Panc1 (cell line): ENCODE results near the gene VSIR. TPM values are rescaled to one million over a fixed set of nuclear protein-coding genes. Genes with fewer than 3 reads are reported as not detected.

Experiments
- ATAC-seq: fragments of 200-7000 bp; cut with Tn5 transposase; 2 replicates; pipeline ENCODE4 v1.9.1; 2020; ENCODE audit warnings: mild to moderate bottlenecking, moderate library complexity
- BruUV-seq: library from RNA; stranded (reverse); fragments of 400-500 nt; replicated peaks from 2 replicates; lab custom pipeline; 2021; lab: Mats Ljungman, UMichigan
- CTCF ChIA-PET: fragments of 300-600 bp; sonication (Branson Sonifier 250); formaldehyde crosslinking; loops from one replicate; lab custom pipeline; 2022; ENCODE audit warnings: antibody characterized with exemption; lab: Charles Lee
- POLR2A ChIA-PET: fragments of 300-600 bp; sonication (Branson Sonifier 250); formaldehyde crosslinking; loops from one replicate; lab custom pipeline; 2022; ENCODE audit warnings: antibody characterized with exemption; lab: Charles Lee
- DNase-seq: peaks from one replicate; pipeline ENCODE4 v3.0.0-alpha.2; 2010; ENCODE audit warnings: low read depth, low spot score
- H3K27ac ChIP-seq: 2 replicates; pipeline ENCODE4 v1.5.1; 2011; ENCODE audit warnings: mild to moderate bottlenecking, low read length, inconsistent platforms
- H3K27me3 ChIP-seq: fragments of 200-500 bp; sonication (Bioruptor generic); 2 replicates; pipeline ENCODE4 v1.6.0; 2014; ENCODE audit warnings: low read length, inconsistent platforms; ENCODE audit not compliant: control insufficient read depth, insufficient read depth
- H3K36me3 ChIP-seq: fragments of 200-500 bp; sonication (Bioruptor generic); 2 replicates; pipeline ENCODE4 v1.5.1; 2014; ENCODE audit warnings: inconsistent platforms, mild to moderate bottlenecking, low read length, moderate library complexity; ENCODE audit not compliant: control insufficient read depth, insufficient read depth
- H3K4me1 ChIP-seq: 2 replicates; pipeline ENCODE4 v1.5.1; 2011; ENCODE audit warnings: inconsistent platforms, mild to moderate bottlenecking, low read length, moderate library complexity; ENCODE audit not compliant: control insufficient read depth, insufficient read depth
- H3K4me3 ChIP-seq, 2 experiments: 2 replicates each; pipeline ENCODE4 v1.5.1; 2011 to 2012; ENCODE audit warnings: low read depth in 2 of 2, low read length in 2 of 2, mild to moderate bottlenecking in 2 of 2, inconsistent platforms in 1 of 2, moderate library complexity in 1 of 2
- H3K9me3 ChIP-seq: fragments of 200-500 bp; sonication (Bioruptor generic); 2 replicates; pipeline ENCODE4 v1.5.1; 2014; ENCODE audit warnings: low read depth, mild to moderate bottlenecking, inconsistent platforms, low read length, moderate library complexity; ENCODE audit not compliant: control insufficient read depth, insufficient read depth
- POLR2AphosphoS5 ChIP-seq: IDR thresholded peaks from 2 replicates; pipeline ENCODE4 v1.6.1; 2012; ENCODE audit warnings: mild to moderate bottlenecking, low read depth, low read length, moderate library complexity
- SIN3A ChIP-seq: IDR thresholded peaks from 2 replicates; pipeline ENCODE4 v1.6.1; 2012; ENCODE audit warnings: low read depth, mild to moderate bottlenecking, low read length, moderate library complexity, borderline replicate concordance; ENCODE audit not compliant: insufficient read depth
- TCF7L2 ChIP-seq: IDR thresholded peaks from 2 replicates; pipeline ENCODE4 v1.6.1; 2011; ENCODE audit warnings: mild to moderate bottlenecking, low read depth, low read length, inconsistent platforms
- in situ Hi-C: cut with HindIII; loops from 2 replicates; pipeline ENCODE4 v1.10.0; 2016; ENCODE audit warnings: low sequenced_read_pairs, low pct_unique_long_range_greater_than_20kb
- intact Hi-C: fragments of 100-400 bp; cut with micrococcal nuclease; formaldehyde crosslinking; loops from one replicate; pipeline ENCODE4 v1.10.0; 2022; ENCODE audit not compliant: unreplicated experiment
- total RNA-seq: library from RNA; stranded (reverse); gene quantifications from one replicate; pipeline ENCODE4 v1.2.1, GENCODE V29; 2021; ENCODE audit not compliant: unreplicated experiment
- TF ChIP-seq, protein P1 (sequence below): fragments of 450-650 bp; IDR thresholded peaks from 2 replicates; pipeline ENCODE4 v1.5.1; 2017; ENCODE audit warnings: mild to moderate bottlenecking
- TF ChIP-seq, protein P2 (sequence below), 2 experiments: IDR thresholded peaks; 2 replicates each; pipeline ENCODE4 v1.6.1; 2011 to 2012; ENCODE audit warnings: low read depth in 2 of 2, control low read depth in 1 of 2, low read length in 1 of 2, mild to moderate bottlenecking in 1 of 2, moderate library complexity in 1 of 2; ENCODE audit not compliant: insufficient read depth in 1 of 2

The VSIR gene
- total RNA-seq, 1 experiment from 2014 or later: 34.9 TPM

DNA sequence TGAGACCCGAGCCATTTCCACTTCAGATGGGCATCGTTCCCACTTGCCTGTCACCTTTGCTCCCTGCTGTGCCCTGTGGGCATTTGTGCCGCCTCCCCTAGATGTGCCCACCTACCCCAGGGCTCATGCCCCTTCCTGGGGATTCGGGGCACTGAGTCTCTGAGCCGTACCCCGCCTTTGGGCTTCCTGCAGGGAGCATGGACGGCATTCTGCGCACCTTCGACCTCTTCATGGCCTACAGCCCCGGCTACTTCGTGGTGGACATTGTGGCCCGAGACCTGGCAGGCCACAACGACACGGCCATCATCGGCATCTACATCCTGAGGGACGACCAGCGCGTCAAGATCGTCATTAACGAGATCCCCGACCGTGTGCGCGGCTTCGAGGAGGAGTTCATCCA is 36.3 kb upstream of the VSIR start:
- Histone ChIP-seq H3K36me3 (no peaks in the 10 kb centered on the region), H3K4me1 (peaks cover 26% of the 10 kb centered on the region), H3K9me3 (no peaks in the 10 kb centered on the region), H3K27me3 (no peaks in the 10 kb centered on the region), H3K4me3 (no peak overlapping the region), H3K27ac (no peak overlapping the region)
- no peak for DNase-seq
- TF ChIP-seq POLR2AphosphoS5 (no peak), SIN3A (no peak), TCF7L2 (no peak)
- TF ChIP-seq, protein P1, sequence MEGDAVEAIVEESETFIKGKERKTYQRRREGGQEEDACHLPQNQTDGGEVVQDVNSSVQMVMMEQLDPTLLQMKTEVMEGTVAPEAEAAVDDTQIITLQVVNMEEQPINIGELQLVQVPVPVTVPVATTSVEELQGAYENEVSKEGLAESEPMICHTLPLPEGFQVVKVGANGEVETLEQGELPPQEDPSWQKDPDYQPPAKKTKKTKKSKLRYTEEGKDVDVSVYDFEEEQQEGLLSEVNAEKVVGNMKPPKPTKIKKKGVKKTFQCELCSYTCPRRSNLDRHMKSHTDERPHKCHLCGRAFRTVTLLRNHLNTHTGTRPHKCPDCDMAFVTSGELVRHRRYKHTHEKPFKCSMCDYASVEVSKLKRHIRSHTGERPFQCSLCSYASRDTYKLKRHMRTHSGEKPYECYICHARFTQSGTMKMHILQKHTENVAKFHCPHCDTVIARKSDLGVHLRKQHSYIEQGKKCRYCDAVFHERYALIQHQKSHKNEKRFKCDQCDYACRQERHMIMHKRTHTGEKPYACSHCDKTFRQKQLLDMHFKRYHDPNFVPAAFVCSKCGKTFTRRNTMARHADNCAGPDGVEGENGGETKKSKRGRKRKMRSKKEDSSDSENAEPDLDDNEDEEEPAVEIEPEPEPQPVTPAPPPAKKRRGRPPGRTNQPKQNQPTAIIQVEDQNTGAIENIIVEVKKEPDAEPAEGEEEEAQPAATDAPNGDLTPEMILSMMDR: no peak
- TF ChIP-seq, protein P2, sequence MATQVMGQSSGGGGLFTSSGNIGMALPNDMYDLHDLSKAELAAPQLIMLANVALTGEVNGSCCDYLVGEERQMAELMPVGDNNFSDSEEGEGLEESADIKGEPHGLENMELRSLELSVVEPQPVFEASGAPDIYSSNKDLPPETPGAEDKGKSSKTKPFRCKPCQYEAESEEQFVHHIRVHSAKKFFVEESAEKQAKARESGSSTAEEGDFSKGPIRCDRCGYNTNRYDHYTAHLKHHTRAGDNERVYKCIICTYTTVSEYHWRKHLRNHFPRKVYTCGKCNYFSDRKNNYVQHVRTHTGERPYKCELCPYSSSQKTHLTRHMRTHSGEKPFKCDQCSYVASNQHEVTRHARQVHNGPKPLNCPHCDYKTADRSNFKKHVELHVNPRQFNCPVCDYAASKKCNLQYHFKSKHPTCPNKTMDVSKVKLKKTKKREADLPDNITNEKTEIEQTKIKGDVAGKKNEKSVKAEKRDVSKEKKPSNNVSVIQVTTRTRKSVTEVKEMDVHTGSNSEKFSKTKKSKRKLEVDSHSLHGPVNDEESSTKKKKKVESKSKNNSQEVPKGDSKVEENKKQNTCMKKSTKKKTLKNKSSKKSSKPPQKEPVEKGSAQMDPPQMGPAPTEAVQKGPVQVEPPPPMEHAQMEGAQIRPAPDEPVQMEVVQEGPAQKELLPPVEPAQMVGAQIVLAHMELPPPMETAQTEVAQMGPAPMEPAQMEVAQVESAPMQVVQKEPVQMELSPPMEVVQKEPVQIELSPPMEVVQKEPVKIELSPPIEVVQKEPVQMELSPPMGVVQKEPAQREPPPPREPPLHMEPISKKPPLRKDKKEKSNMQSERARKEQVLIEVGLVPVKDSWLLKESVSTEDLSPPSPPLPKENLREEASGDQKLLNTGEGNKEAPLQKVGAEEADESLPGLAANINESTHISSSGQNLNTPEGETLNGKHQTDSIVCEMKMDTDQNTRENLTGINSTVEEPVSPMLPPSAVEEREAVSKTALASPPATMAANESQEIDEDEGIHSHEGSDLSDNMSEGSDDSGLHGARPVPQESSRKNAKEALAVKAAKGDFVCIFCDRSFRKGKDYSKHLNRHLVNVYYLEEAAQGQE (IDR thresholded peaks at IDR 0.05; ENCODE audit: insufficient read depth in 1 of 2, low read depth in 2 of 2, low read length in 1 of 2): no peak
- ATAC-seq: no peak
- intact Hi-C loops: loop anchor here (10.0 kb wide), 2 partner anchors 105 to 495 kb away; partner anchors contain the start of gene SLC29A3
- no TSS peak for BruUV-seq
- ChIA-PET POLR2A (no interaction called here), CTCF (interaction anchor here (0.6 kb wide), 1 partner anchor 150 kb away, joined by 7 read pairs; no protein-coding TSS in a partner anchor)
- in situ Hi-C loops: no loop called here

DNA sequence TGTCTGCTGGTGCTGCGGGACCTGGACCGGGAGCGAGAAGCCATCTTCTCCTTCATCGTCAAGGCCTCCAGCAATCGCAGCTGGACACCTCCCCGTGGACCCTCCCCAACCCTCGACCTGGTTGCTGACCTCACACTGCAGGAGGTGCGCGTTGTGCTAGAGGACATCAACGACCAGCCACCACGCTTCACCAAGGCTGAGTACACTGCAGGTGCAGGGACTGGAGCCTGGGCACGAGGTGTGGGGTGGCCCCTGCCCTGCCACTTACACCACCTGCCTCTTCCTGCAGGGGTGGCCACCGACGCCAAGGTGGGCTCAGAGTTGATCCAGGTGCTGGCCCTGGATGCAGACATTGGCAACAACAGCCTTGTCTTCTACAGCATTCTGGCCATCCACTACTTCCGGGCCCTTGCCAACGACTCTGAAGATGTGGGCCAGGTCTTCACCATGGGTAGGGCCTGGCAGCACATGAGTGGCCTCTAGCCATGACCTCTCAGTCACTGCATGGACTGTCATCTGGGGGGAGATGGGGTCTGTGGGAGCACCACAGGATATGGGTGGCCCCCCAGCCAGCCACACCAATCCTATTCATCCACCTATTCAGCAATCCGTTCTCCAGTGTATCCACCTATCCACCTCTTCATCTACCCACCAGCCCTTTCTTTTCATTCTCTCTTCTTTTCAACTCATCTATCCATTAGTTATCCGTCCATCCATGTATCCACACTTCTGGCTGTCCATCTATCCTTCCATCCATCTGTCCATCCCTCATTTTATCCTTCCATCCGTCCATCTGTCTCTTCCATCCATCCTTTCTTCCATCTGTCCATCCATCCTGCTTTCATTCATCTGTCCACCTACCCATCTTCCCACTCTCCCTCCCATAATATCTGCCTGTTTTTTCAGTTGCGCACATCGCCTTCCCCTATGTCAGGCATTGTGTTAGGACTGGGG is 34.5 kb upstream of the VSIR start:
- in situ Hi-C loops (no loop called here), intact Hi-C loops (no loop called here)
- ChIA-PET CTCF (no interaction called here), POLR2A (no interaction called here)
- Histone ChIP-seq H3K27me3 (no peaks in the 10 kb centered on the region), H3K9me3 (no peaks in the 10 kb centered on the region), H3K27ac (no peak overlapping the region), H3K36me3 (no peaks in the 10 kb centered on the region), H3K4me1 (peaks cover 10% of the 10 kb centered on the region), H3K4me3 (no peak overlapping the region)
- ATAC-seq: no peak
- TSS peak; percentile 68 for BruUV-seq
- TF ChIP-seq POLR2AphosphoS5 (peak; percentile 87), SIN3A (no peak)
- TF ChIP-seq, protein P1: no peak
- TF ChIP-seq, protein P2 (IDR thresholded peaks at IDR 0.05; ENCODE audit: insufficient read depth in 1 of 2, low read depth in 2 of 2, low read length in 1 of 2): no peak
- no peak for DNase-seq
